Measurements from ENCODE around the gene ATP6V0D1. TPM values are rescaled to one million over a fixed set of nuclear protein-coding genes. Genes with fewer than 3 reads are reported as not detected.

ATP6V0D1 gene
- total and polyA plus RNA-seq, 2 of the 4 experiments (the other 2 are of a cell fraction), result 112 to 124 TPM

DNA sequence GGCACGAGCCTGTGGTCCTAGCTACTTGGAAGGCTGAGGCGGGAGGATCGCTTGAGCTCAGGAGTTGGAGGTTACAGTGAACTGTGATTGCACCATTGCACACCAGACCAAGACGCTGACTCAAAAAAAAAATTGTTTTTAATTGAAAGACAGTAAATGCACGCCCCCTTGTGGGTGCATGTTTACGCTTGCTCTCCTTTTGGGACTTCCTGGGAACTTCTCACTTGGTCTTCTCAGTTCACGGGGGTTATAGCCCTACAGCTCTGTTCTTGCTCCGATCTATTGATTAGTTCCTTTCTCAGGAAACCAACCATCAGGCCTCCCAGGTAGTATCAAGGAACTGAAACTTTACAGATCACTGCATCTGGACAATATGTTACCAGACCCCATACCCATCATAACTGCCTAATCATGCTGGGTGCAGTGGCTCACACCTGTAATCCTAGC is 33.4 kb upstream of the ATP6V0D1 start:
- Histone ChIP-seq H3K27ac (ENCODE audit: insufficient read depth, low read length) (no peak overlapping the region), H4K20me1 (ENCODE audit: insufficient read depth, low read length) (no peaks in the 10 kb centered on the region), H2AK9ac (replicated peaks; ENCODE audit: low read depth, low read length, poor library complexity) (no peak overlapping the region), H3K9me3 (ENCODE audit: control insufficient read depth, insufficient read depth, low read length) (no peaks in the 10 kb centered on the region), H3K4me1 (ENCODE audit: control insufficient read depth, insufficient read depth, low read length) (peaks cover 6% of the 10 kb centered on the region), H3K9me1 (ENCODE audit: insufficient read depth, low read length) (peaks cover 4% of the 10 kb centered on the region; the same call in 1 of the 2 replicates), H2BK15ac (ENCODE audit: low read depth, low read length) (no peak overlapping the region), H4K5ac (ENCODE audit: low read depth, low read length) (no peak overlapping the region), H2BK20ac (ENCODE audit: low read depth, low read length) (no peak overlapping the region), H3K79me1 (ENCODE audit: low read depth in 1 of 2, low read length in 2 of 2) (no peaks in the 10 kb centered on the region), H4K8ac (ENCODE audit: low read depth in 2 of 2, low read length in 2 of 2) (no peak overlapping the region), H3K18ac (ENCODE audit: low read depth, low read length) (no peak overlapping the region), H3K23ac (ENCODE audit: low read depth, low read length) (no peak overlapping the region), H3K4me2 (ENCODE audit: low read depth, low read length) (no peak overlapping the region), H3K36me3 (ENCODE audit: control insufficient read depth, insufficient read depth, low read length) (no peaks in the 10 kb centered on the region), H2BK5ac (ENCODE audit: low read depth, low read length, poor library complexity, severe bottlenecking) (no peak overlapping the region), H4K91ac (ENCODE audit: insufficient read depth, low read depth, low read length) (no peak overlapping the region), H3K9ac (ENCODE audit: low read depth, low read length) (no peak overlapping the region), H2AFZ (replicated peaks; ENCODE audit: low read length, poor library complexity) (peak overlapping the region; percentile 32), H3K27me3 (ENCODE audit: control insufficient read depth, insufficient read depth, low read length) (no peaks in the 10 kb centered on the region; the same call in 1 of the 2 replicates), H3K4ac (ENCODE audit: low read depth, low read length) (no peak overlapping the region), H2AK5ac (ENCODE audit: low read depth, low read length) (no peak overlapping the region), H3K14ac (replicated peaks; ENCODE audit: low read depth, low read length) (no peak overlapping the region), H3K56ac (ENCODE audit: extremely low read depth, insufficient read depth, low read length) (no peak overlapping the region), H3K4me3 (ENCODE audit: insufficient read depth, low read depth, low read length) (no peak overlapping the region), H2BK120ac (ENCODE audit: low read depth, low read length) (no peak overlapping the region)
- POLR2A ChIA-PET (ENCODE audit: unreplicated experiment), result no interaction called here
- in situ Hi-C loops (cut with MboI; ENCODE audit: low sequenced_read_pairs), result no loop called here
- intact Hi-C loops (cut with micrococcal nuclease), result loop anchor here (1.0 kb wide), 2 partner anchors 20 to 33 kb away; partner anchors contain the start of gene ATP6V0D1
- peak; percentile 84 for DNase-seq
- 19% methylated on average over 3 of the region's 8 CpGs; no CpG with 5 or more reads in 1 of the 2 experiments for WGBS, 2 experiments (ENCODE audit: extremely low coverage in 2 of 2, insufficient read length in 1 of 2)
- no TSS peak for BruUV-seq (replicated peaks)
- TF ChIP-seq MAFK (IDR thresholded peaks at IDR 0.05; ENCODE audit: low read depth, low read length) (peak; percentile 50; the same call in 1 of the 2 replicates), MAZ (IDR thresholded peaks at IDR 0.05; ENCODE audit: borderline replicate concordance, low read depth, low read length) (0 out of 2 replicates have a peak, but pooled peaks have one; percentile 10), RAD21 (IDR thresholded peaks at IDR 0.05; ENCODE audit: low read length) (peak; percentile 67), SMC3 (IDR thresholded peaks at IDR 0.05; ENCODE audit: low read depth, low read length) (peak; percentile 82), CHD1 (IDR thresholded peaks at IDR 0.05; ENCODE audit: low read depth, low read length) (no peak), CEBPB (IDR thresholded peaks at IDR 0.05; ENCODE audit: low read depth, low read length) (peak; percentile 89), MXI1 (IDR thresholded peaks at IDR 0.05; ENCODE audit: borderline replicate concordance, low read depth, low read length) (no peak)
- TF ChIP-seq, protein P1, sequence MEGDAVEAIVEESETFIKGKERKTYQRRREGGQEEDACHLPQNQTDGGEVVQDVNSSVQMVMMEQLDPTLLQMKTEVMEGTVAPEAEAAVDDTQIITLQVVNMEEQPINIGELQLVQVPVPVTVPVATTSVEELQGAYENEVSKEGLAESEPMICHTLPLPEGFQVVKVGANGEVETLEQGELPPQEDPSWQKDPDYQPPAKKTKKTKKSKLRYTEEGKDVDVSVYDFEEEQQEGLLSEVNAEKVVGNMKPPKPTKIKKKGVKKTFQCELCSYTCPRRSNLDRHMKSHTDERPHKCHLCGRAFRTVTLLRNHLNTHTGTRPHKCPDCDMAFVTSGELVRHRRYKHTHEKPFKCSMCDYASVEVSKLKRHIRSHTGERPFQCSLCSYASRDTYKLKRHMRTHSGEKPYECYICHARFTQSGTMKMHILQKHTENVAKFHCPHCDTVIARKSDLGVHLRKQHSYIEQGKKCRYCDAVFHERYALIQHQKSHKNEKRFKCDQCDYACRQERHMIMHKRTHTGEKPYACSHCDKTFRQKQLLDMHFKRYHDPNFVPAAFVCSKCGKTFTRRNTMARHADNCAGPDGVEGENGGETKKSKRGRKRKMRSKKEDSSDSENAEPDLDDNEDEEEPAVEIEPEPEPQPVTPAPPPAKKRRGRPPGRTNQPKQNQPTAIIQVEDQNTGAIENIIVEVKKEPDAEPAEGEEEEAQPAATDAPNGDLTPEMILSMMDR (conservative IDR thresholded peaks at IDR 0.05; ENCODE audit: low read depth, low read length), result peak; percentile 80
- dilution Hi-C loops (cut with HindIII; ENCODE audit: low sequenced_read_pairs, unreplicated experiment), result no loop called here
- CTCF ChIA-PET, result interaction anchor here (0.6 to 2.3 kb wide), 5 partner anchors 20 to 194 kb away, joined by 3 to 16 read pairs (median 6); partner anchors contain the start of gene ATP6V0D1
- ATAC-seq (ENCODE audit: low read depth), result peak; percentile 81
